Common myeloid progenitor, CD34-positive (primary cell): ENCODE data around the gene CAB39L.

Source experiments
- CTCF ChIA-PET: fragments of 350-600 bp; sonication (Branson Sonifier 250); formaldehyde crosslinking; loops from one replicate; lab custom pipeline; 2021; ENCODE audit warnings: antibody characterized with exemption; lab: Charles Lee
- POLR2A ChIA-PET: fragments of 350-600 bp; sonication (Branson Sonifier 250); formaldehyde crosslinking; loops from one replicate; lab custom pipeline; 2021; ENCODE audit warnings: antibody characterized with exemption; lab: Charles Lee
- DNase-seq, 3 donors: peaks; one replicate each; pipeline versions ENCODE4 v3.0.0 to v3.0.0-alpha.2; 2013
- H3K27ac ChIP-seq, 2 experiments: 1 replicate in 1 of 2; 2 replicates in 1 of 2; pipeline ENCODE4 v1.7.0; 2013; ENCODE audit warnings: inconsistent platforms in 2 of 2, low read length in 2 of 2, mild to moderate bottlenecking in 2 of 2, low read depth in 1 of 2, moderate library complexity in 1 of 2; ENCODE audit not compliant: severe bottlenecking in 2 of 2, insufficient read depth in 1 of 2, poor library complexity in 1 of 2
- H3K27me3 ChIP-seq, 5 experiments: replicated peaks in 2 of 5; 1 replicate in 3 of 5; 2 replicates in 2 of 5; pipeline versions ENCODE4 v1.6.1 to v1.7.0; 2013; ENCODE audit warnings: low read length in 4 of 5, mild to moderate bottlenecking in 2 of 5, moderate library complexity in 2 of 5, inconsistent platforms in 1 of 5; ENCODE audit not compliant: insufficient read depth in 5 of 5, control insufficient read depth in 4 of 5
- H3K36me3 ChIP-seq, 4 experiments: 1 replicate in 2 of 4; 2 replicates in 2 of 4; pipeline versions ENCODE4 v1.6.1 to v1.7.0; 2013; ENCODE audit warnings: low read length in 3 of 4, control low read depth in 1 of 4, mild to moderate bottlenecking in 1 of 4; ENCODE audit not compliant: control insufficient read depth in 4 of 4, insufficient read depth in 4 of 4
- H3K4me1 ChIP-seq, 4 experiments: 1 replicate in 3 of 4; 2 replicates in 1 of 4; pipeline versions ENCODE4 v1.6.1 to v1.7.1; 2013; ENCODE audit warnings: low read length in 3 of 4, mild to moderate bottlenecking in 3 of 4, control low read depth in 1 of 4, inconsistent platforms in 1 of 4, moderate library complexity in 1 of 4; ENCODE audit not compliant: control insufficient read depth in 4 of 4, insufficient read depth in 4 of 4; ENCODE audit errors: control extremely low read depth in 1 of 4
- H3K4me3 ChIP-seq, 7 experiments: 1 replicate in 4 of 7; 2 replicates in 3 of 7; pipeline versions ENCODE4 v1.5.1 to v1.7.0; 2013; ENCODE audit warnings: mild to moderate bottlenecking in 7 of 7, low read length in 6 of 7, moderate library complexity in 6 of 7, inconsistent platforms in 2 of 7, low read depth in 2 of 7, control low read depth in 1 of 7; ENCODE audit not compliant: insufficient read depth in 4 of 7, control insufficient read depth in 1 of 7; ENCODE audit errors: extremely low read depth in 1 of 7
- H3K9me3 ChIP-seq, 5 experiments: 1 replicate in 4 of 5; 2 replicates in 1 of 5; pipeline versions ENCODE4 v1.6.1 to v1.7.1; 2013; ENCODE audit warnings: low read length in 4 of 5, mild to moderate bottlenecking in 2 of 5, inconsistent platforms in 1 of 5, low read depth in 1 of 5, moderate library complexity in 1 of 5; ENCODE audit not compliant: control insufficient read depth in 4 of 5, insufficient read depth in 2 of 5; ENCODE audit errors: control extremely low read depth in 1 of 5
- WGBS: methylation state at CpG from one replicate; pipeline ENCODE4 v1.1.5; 2013; ENCODE audit not compliant: insufficient coverage; 5-methylcytosine and 5-hydroxymethylcytosine counted together

Gene CAB39L

GRCh38 chr13:49259586-49259985, 184.3 kb downstream of the CAB39L start:
- H3K27me3 ChIP-seq: no peaks in the 10 kb centered on the region
- peaks cover 0 to 32% (median 6%) of the 10 kb centered on the region in 4 experiments for H3K4me1 ChIP-seq
- CTCF ChIA-PET: interaction anchor here (1.2 to 3.4 kb wide), 2 partner anchors 19 to 21 kb away, joined by 4 to 15 read pairs; no protein-coding TSS in a partner anchor
- no peak overlapping the region for H3K4me3 ChIP-seq
- no peak for DNase-seq
- WGBS: 100% methylated on average over 3 of the region's 6 CpGs
- no peaks in the 10 kb centered on the region for H3K9me3 ChIP-seq
- H3K27ac ChIP-seq: no peak overlapping the region
- POLR2A ChIA-PET: no interaction called here
- H3K36me3 ChIP-seq: peaks cover 35 to 57% (median 45%) of the 10 kb centered on the region in 4 experiments
